PC-9 (cell line): ENCODE measurements around the gene KIFC1.

Experiments used
- CTCF ChIP-seq: fragments of 200-600 bp; sonication (generic); conservative IDR thresholded peaks from 2 replicates; pipeline ENCODE4 v1.6.1; 2017; ENCODE audit warnings: mixed run types, antibody characterized with exemption, mild to moderate bottlenecking, moderate library complexity
- EZH2 ChIP-seq: fragments of 200-600 bp; sonication (generic); IDR thresholded peaks from 2 replicates; pipeline ENCODE4 v1.8.0; 2017; ENCODE audit warnings: antibody characterized with exemption, low read depth

- TF ChIP-seq CTCF, result no peak
- no peak for TF ChIP-seq EZH2
These were observed 11.2 kb upstream of the KIFC1 start for GRCh38 chr6:33380272-33380981.
